B cell (primary cell): ENCODE data around the gene BNIP1. TPM values are rescaled to one million over a fixed set of nuclear protein-coding genes. Genes with fewer than 3 reads are reported as not detected.
A peak's percentile ranks its signal among the peaks of the same experiment; 100 is the strongest.

ENCODE experiments used
- ATAC-seq: fragments of 200-7000 bp; cut with Tn5 transposase; one replicate; pipeline ENCODE4 v1.10.0; 2021; ENCODE audit warnings: low read depth, mild to moderate bottlenecking, moderate number of reproducible peaks, moderate library complexity
- CTCF ChIA-PET: fragments of 350-600 bp; sonication (Branson Sonifier 250); formaldehyde crosslinking; loops from one replicate; lab custom pipeline; 2021; ENCODE audit warnings: antibody characterized with exemption, inconsistent platforms; lab: Charles Lee
- POLR2A ChIA-PET: fragments of 350-600 bp; sonication (Branson Sonifier 250); formaldehyde crosslinking; loops from one replicate; lab custom pipeline; 2021; ENCODE audit warnings: antibody characterized with exemption; lab: Charles Lee
- DNase-seq: peaks from one replicate; pipeline ENCODE4 v3.0.0; 2013
- H2AFZ ChIP-seq: 2 replicates; pipeline ENCODE4 v1.6.1; 2012; ENCODE audit warnings: mild to moderate bottlenecking, low read depth, low read length; ENCODE audit not compliant: insufficient read depth, poor library complexity, severe bottlenecking
- H3K27ac ChIP-seq, 2 donors: 1 replicate in 1 of 2; 2 replicates in 1 of 2; pipeline ENCODE4 v1.5.1; 2012 to 2013; ENCODE audit warnings: low read length in 2 of 2, mild to moderate bottlenecking in 2 of 2, moderate library complexity in 1 of 2
- H3K27me3 ChIP-seq, 4 experiments: fragments of 200-600 bp in 1 of 4; sonication (generic) in 1 of 4; replicated peaks in 1 of 4; 1 replicate in 2 of 4; 2 replicates in 2 of 4; pipeline versions ENCODE4 v1.6.1 to v1.7.0; 2013 to 2016; ENCODE audit warnings: low read length in 3 of 4, mild to moderate bottlenecking in 2 of 4, mixed read lengths in 1 of 4, moderate library complexity in 1 of 4; ENCODE audit not compliant: insufficient read depth in 4 of 4, control insufficient read depth in 3 of 4; ENCODE audit errors: control extremely low read depth in 1 of 4
- H3K36me3 ChIP-seq, 2 experiments: replicated peaks in 1 of 2; 1 replicate in 1 of 2; 2 replicates in 1 of 2; pipeline versions ENCODE4 v1.6.1 to v1.7.1; 2013; ENCODE audit warnings: low read length in 1 of 2; ENCODE audit not compliant: insufficient read depth in 2 of 2, control insufficient read depth in 1 of 2; ENCODE audit errors: control extremely low read depth in 1 of 2, extremely low read depth in 1 of 2
- H3K4me1 ChIP-seq, 2 donors: fragments of 200-600 bp in 1 of 2; sonication (generic) in 1 of 2; 1 replicate in 1 of 2; 2 replicates in 1 of 2; pipeline versions ENCODE4 v1.5.1 to v1.6.1; 2013 to 2017; ENCODE audit warnings: low read length in 2 of 2; ENCODE audit not compliant: control insufficient read depth in 2 of 2, insufficient read depth in 2 of 2
- H3K4me2 ChIP-seq: replicated peaks from 2 replicates; pipeline ENCODE3; 2012; ENCODE audit warnings: mild to moderate bottlenecking, low read depth, low read length; ENCODE audit not compliant: poor library complexity, severe bottlenecking
- H3K4me3 ChIP-seq, 5 experiments: fragments of 200-600 bp in 1 of 5; sonication (generic) in 1 of 5; 1 replicate in 3 of 5; 2 replicates in 2 of 5; pipeline versions ENCODE4 v1.5.1 to v1.7.0; 2011 to 2016; ENCODE audit warnings: low read length in 4 of 5, mild to moderate bottlenecking in 4 of 5, low read depth in 2 of 5, control low read depth in 1 of 5, moderate library complexity in 1 of 5; ENCODE audit not compliant: insufficient read depth in 1 of 5; ENCODE audit errors: control extremely low read depth in 1 of 5, extremely low read depth in 1 of 5
- H3K79me2 ChIP-seq: fragments of 200-600 bp; sonication (generic); one replicate; pipeline ENCODE4 v1.6.0; 2016; ENCODE audit warnings: low read length; ENCODE audit not compliant: control insufficient read depth, insufficient read depth
- H3K9ac ChIP-seq: fragments of 200-600 bp; sonication (generic); 2 replicates; pipeline ENCODE4 v1.6.1; 2017; ENCODE audit warnings: mild to moderate bottlenecking, low read length, moderate library complexity
- H3K9me3 ChIP-seq, 3 donors: one replicate each; pipeline versions ENCODE4 v1.6.1 to v1.7.1; 2013; ENCODE audit warnings: low read length in 2 of 3; ENCODE audit not compliant: control insufficient read depth in 2 of 3, insufficient read depth in 1 of 3; ENCODE audit errors: control extremely low read depth in 1 of 3
- H4K20me1 ChIP-seq: 2 replicates; pipeline ENCODE4 v1.6.0; 2012; ENCODE audit warnings: mild to moderate bottlenecking, low read length; ENCODE audit not compliant: insufficient read depth, control insufficient read depth, poor library complexity, severe bottlenecking
- H3K27ac Mint-ChIP-seq: one replicate; pipeline ENCODE4 v1.8.0; 2021; ENCODE audit warnings: mixed read lengths
- H3K27me3 Mint-ChIP-seq: one replicate; pipeline ENCODE4 v1.8.0; 2021; ENCODE audit warnings: mixed read lengths
- H3K4me1 Mint-ChIP-seq: one replicate; pipeline ENCODE4 v1.8.0; 2021; ENCODE audit warnings: mixed read lengths
- H3K4me3 Mint-ChIP-seq: one replicate; pipeline ENCODE4 v1.8.0; 2021; ENCODE audit warnings: mixed read lengths
- H3K9me3 Mint-ChIP-seq: one replicate; pipeline ENCODE4 v1.8.0; 2022; ENCODE audit warnings: mixed read lengths; ENCODE audit not compliant: insufficient read depth
- EZH2 ChIP-seq: IDR thresholded peaks from 2 replicates; pipeline ENCODE4 v1.6.1; 2012; ENCODE audit warnings: borderline replicate concordance, low read depth, mild to moderate bottlenecking, moderate library complexity, low read length; ENCODE audit not compliant: insufficient read depth, poor library complexity, severe bottlenecking
- WGBS: methylation state at CpG from one replicate; pipeline ENCODE4 v1.1.5; 2013; ENCODE audit warnings: missing lambda C conversion rate; ENCODE audit not compliant: insufficient coverage; 5-methylcytosine and 5-hydroxymethylcytosine counted together
- intact Hi-C: fragments of 100-400 bp; cut with micrococcal nuclease; formaldehyde crosslinking; loops from one replicate; pipeline ENCODE4 v1.10.0; 2022
- polyA plus RNA-seq: library from polyadenylated mRNA; depleted of rRNA; stranded (reverse); fragments of >200 nt; gene quantifications from 2 replicates; pipeline ENCODE4 v1.2.3, GENCODE V29; 2012
- total RNA-seq, 2 donors: library from RNA; stranded (reverse); fragments of 120-200 nt in 1 of 2; gene quantifications; 1 replicate in 1 of 2; 2 replicates in 1 of 2; pipeline versions ENCODE4 v1.2.3 to v1.2.4, GENCODE V29; 2013 to 2022
- TF ChIP-seq, protein P1 (sequence below): fragments of 200-600 bp; IDR thresholded peaks from one replicate; pipeline ENCODE4 v1.8.0; 2022; ENCODE audit warnings: antibody characterized with exemption, mild to moderate bottlenecking

BNIP1 gene
- total and polyA plus RNA-seq, 2 donors (not counting 1 experiment from before 2014, with no cell fraction given) = 8.0 to 15.0 TPM

DNA sequence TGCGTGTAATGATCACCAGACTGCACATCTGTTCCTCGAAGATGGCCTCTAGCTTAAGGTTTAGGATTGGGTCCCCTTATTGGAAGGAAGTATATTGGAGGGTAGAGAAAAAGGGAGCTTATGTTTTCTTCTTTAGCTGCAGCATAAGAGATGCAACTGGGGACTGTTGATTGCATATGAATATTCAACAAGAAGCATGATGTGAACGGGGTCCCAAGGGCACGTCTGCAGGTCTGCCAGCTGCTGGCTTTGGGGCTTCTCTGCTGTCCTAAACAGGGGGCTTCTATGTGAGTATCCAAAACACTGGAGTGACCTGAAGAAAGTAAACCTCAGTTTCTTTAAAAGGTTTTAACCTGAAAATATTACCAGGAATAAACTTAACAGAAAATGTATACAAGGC is 3.6 kb upstream of the BNIP1 start:
- intact Hi-C loops = loop anchor here (10.0 kb wide), 1 partner anchor 1136 kb away; the partner anchor contains the start of gene FBXW11
- H3K27ac Mint-ChIP-seq = no peak overlapping the region
- POLR2A ChIA-PET = no interaction called here

DNA sequence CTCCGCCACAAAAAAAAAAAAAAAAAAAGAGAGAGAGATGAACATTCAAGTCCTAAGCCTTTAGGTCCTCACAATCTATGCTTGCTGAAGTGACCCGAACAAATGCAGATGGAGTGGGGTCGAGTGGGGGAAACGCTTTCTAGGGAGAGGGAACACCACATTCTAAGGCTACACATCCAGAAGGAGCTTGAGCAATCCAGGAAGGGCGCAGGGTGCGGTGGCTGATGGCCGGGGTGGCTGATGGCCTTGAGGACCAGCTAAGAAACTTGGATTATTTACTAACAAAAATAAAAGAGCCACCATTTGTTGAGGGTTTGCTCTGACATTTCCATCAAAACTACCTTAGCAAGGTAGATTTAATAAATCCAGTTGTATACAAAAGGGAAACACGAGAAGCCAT is 764 bp upstream of the BNIP1 start:
- Mint-ChIP-seq H3K4me3 (no peak overlapping the region), H3K27me3 (no peaks in the 10 kb centered on the region), H3K9me3 (no peaks in the 10 kb centered on the region), H3K27ac (no peak overlapping the region), H3K4me1 (peaks cover 8% of the 10 kb centered on the region)
- H3K4me3 ChIP-seq = no peak overlapping the region
- no peak overlapping the region for H2AFZ ChIP-seq
- H3K9me3 ChIP-seq = no peaks in the 10 kb centered on the region
- ChIA-PET CTCF (interaction anchor here (1.5 to 1.8 kb wide), 2 partner anchors 28 to 164 kb away, joined by 3 to 14 read pairs; no protein-coding TSS in a partner anchor), POLR2A (no interaction called here)
- peak overlapping the region in 1 of 2 donors; percentile 90 for H3K27ac ChIP-seq
- TF ChIP-seq, protein P1, sequence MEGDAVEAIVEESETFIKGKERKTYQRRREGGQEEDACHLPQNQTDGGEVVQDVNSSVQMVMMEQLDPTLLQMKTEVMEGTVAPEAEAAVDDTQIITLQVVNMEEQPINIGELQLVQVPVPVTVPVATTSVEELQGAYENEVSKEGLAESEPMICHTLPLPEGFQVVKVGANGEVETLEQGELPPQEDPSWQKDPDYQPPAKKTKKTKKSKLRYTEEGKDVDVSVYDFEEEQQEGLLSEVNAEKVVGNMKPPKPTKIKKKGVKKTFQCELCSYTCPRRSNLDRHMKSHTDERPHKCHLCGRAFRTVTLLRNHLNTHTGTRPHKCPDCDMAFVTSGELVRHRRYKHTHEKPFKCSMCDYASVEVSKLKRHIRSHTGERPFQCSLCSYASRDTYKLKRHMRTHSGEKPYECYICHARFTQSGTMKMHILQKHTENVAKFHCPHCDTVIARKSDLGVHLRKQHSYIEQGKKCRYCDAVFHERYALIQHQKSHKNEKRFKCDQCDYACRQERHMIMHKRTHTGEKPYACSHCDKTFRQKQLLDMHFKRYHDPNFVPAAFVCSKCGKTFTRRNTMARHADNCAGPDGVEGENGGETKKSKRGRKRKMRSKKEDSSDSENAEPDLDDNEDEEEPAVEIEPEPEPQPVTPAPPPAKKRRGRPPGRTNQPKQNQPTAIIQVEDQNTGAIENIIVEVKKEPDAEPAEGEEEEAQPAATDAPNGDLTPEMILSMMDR = no peak
- no peak for TF ChIP-seq EZH2
- DNase-seq (peak; percentile 14), ATAC-seq (no peak)
- WGBS = no CpG with 5 or more reads among the region's 8 CpGs
- peaks cover 0 to 4% of the 10 kb centered on the region in 2 experiments for H3K36me3 ChIP-seq
- H3K4me1 ChIP-seq = peaks cover 3 to 8% of the 10 kb centered on the region in 2 donors
- peak overlapping the region; percentile 79 for H3K4me2 ChIP-seq
- no peak overlapping the region for H3K9ac ChIP-seq
- no peaks in the 10 kb centered on the region for H3K79me2 ChIP-seq
- H3K27me3 ChIP-seq = no peaks in the 10 kb centered on the region
- H4K20me1 ChIP-seq = no peaks in the 10 kb centered on the region
- intact Hi-C loops = loop anchor here (10.0 kb wide), 1 partner anchor 1139 kb away; the partner anchor contains the start of gene FBXW11

More for the DNA sequence above, 3.6 kb upstream of the BNIP1 start:
- no peak overlapping the region for H3K9ac ChIP-seq
- no peak overlapping the region for H3K27ac ChIP-seq
- Mint-ChIP-seq H3K4me3 (no peak overlapping the region), H3K27me3 (no peaks in the 10 kb centered on the region), H3K4me1 (peaks cover 8% of the 10 kb centered on the region), H3K9me3 (no peaks in the 10 kb centered on the region)
- H2AFZ ChIP-seq = no peak overlapping the region
- DNase-seq (no peak), ATAC-seq (no peak)
- TF ChIP-seq, protein P1 = no peak
- TF ChIP-seq EZH2 = no peak
- no peak overlapping the region for H3K4me3 ChIP-seq
- H3K27me3 ChIP-seq = no peaks in the 10 kb centered on the region
- H3K4me2 ChIP-seq = no peak overlapping the region
- H3K9me3 ChIP-seq = no peaks in the 10 kb centered on the region
- H3K36me3 ChIP-seq = peaks cover 0 to 2% of the 10 kb centered on the region in 2 experiments
- WGBS = 86% methylated on average over 4 of the region's 4 CpGs
- no peaks in the 10 kb centered on the region for H3K79me2 ChIP-seq
- CTCF ChIA-PET = interaction anchor here (1.9 kb wide), 1 partner anchor 157 kb away, joined by 6 read pairs; the partner anchor contains the start of gene ATP6V0E1
- peaks cover 3 to 8% of the 10 kb centered on the region in 2 donors for H3K4me1 ChIP-seq
- H4K20me1 ChIP-seq = no peaks in the 10 kb centered on the region
